PC-3 (cell line): Measurements from ENCODE around the gene SYN1. TPM values are rescaled to one million over a fixed set of nuclear protein-coding genes. Genes with fewer than 3 reads are reported as not detected.
"Not testable (repeated sequence)": the region's sequence is repeated elsewhere in the genome, so short reads cannot be mapped to it uniquely, and the experiment has no call there.

Source experiments
- ATAC-seq: fragments of 200-7000 bp; cut with Tn5 transposase; 2 replicates; pipeline ENCODE4 v1.9.1; 2020; ENCODE audit warnings: mild to moderate bottlenecking, moderate library complexity
- BruUV-seq: library from RNA; stranded (reverse); fragments of 400-500 nt; replicated peaks from 2 replicates; lab custom pipeline; 2021; lab: Mats Ljungman, UMichigan
- CTCF ChIA-PET: fragments of 300-600 bp; sonication (Branson Sonifier 250); formaldehyde crosslinking; loops from one replicate; lab custom pipeline; 2022; ENCODE audit warnings: antibody characterized with exemption; lab: Charles Lee
- POLR2A ChIA-PET: fragments of 300-600 bp; sonication (Branson Sonifier 250); formaldehyde crosslinking; loops from one replicate; lab custom pipeline; 2022; ENCODE audit warnings: antibody characterized with exemption; ENCODE audit not compliant: unreplicated experiment; lab: Charles Lee
- DNase-seq: peaks from one replicate; pipeline ENCODE4 v3.0.0-alpha.2; 2015
- H2AFZ ChIP-seq: fragments of 300-600 bp; sonication (generic); 2 replicates; pipeline ENCODE4 v1.6.0; 2016; ENCODE audit warnings: antibody characterized with exemption, low read length
- H3F3A ChIP-seq: fragments of 300-600 bp; sonication (generic); one replicate; pipeline ENCODE4 v1.6.0; 2017; ENCODE audit warnings: antibody characterized with exemption, low read length, control low read depth, mild to moderate bottlenecking; ENCODE audit not compliant: unreplicated experiment
- H3K27ac ChIP-seq: fragments of 300-600 bp; sonication (generic); 2 replicates; pipeline ENCODE4 v1.5.1; 2016; ENCODE audit warnings: mild to moderate bottlenecking, low read length
- H3K27me3 ChIP-seq: fragments of 300-600 bp; sonication (generic); 2 replicates; pipeline ENCODE4 v1.6.1; 2016; ENCODE audit warnings: low read length, mixed read lengths
- H3K36me3 ChIP-seq: fragments of 300-600 bp; sonication (generic); 2 replicates; pipeline ENCODE4 v1.6.1; 2016; ENCODE audit warnings: low read depth, mixed run types, low read length, mixed read lengths
- H3K4me1 ChIP-seq: fragments of 300-600 bp; sonication (generic); 2 replicates; pipeline ENCODE4 v1.5.1; 2016; ENCODE audit warnings: low read length; ENCODE audit not compliant: insufficient read depth
- H3K4me2 ChIP-seq: fragments of 300-600 bp; sonication (generic); 2 replicates; pipeline ENCODE4 v1.6.0; 2016; ENCODE audit warnings: low read length
- H3K4me3 ChIP-seq: fragments of 300-600 bp; sonication (generic); 2 replicates; pipeline ENCODE4 v1.5.1; 2016; ENCODE audit warnings: mild to moderate bottlenecking, low read length, mixed read lengths
- H3K79me2 ChIP-seq: fragments of 300-600 bp; sonication (generic); 2 replicates; pipeline ENCODE4 v1.6.1; 2017; ENCODE audit warnings: low read length, mixed read lengths
- H3K9ac ChIP-seq: fragments of 300-600 bp; sonication (generic); 2 replicates; pipeline ENCODE4 v1.6.0; 2016; ENCODE audit warnings: mild to moderate bottlenecking, low read length
- H3K9me2 ChIP-seq: fragments of 300-600 bp; sonication (generic); replicated peaks from 2 replicates; pipeline ENCODE4 v1.6.1; 2016; ENCODE audit warnings: mixed run types, low read length, mixed read lengths
- H3K9me3 ChIP-seq: fragments of 300-600 bp; sonication (generic); 2 replicates; pipeline ENCODE4 v1.6.1; 2016; ENCODE audit warnings: low read length, mixed read lengths
- H4K20me1 ChIP-seq: fragments of 300-600 bp; sonication (generic); 2 replicates; pipeline ENCODE4 v1.6.1; 2016; ENCODE audit warnings: low read length, mixed read lengths
- EZH2 ChIP-seq: fragments of 300-600 bp; sonication (generic); IDR thresholded peaks from one replicate; pipeline ENCODE4 v1.6.1; 2017; ENCODE audit warnings: antibody characterized with exemption, mild to moderate bottlenecking, low read length; ENCODE audit not compliant: unreplicated experiment
- EZH2phosphoT487 ChIP-seq: fragments of 300-600 bp; sonication (generic); IDR thresholded peaks from 2 replicates; pipeline ENCODE4 v1.6.1; 2018; ENCODE audit warnings: mild to moderate bottlenecking, antibody characterized with exemption, low read length, borderline replicate concordance
- intact Hi-C: fragments of 100-400 bp; cut with micrococcal nuclease; formaldehyde crosslinking; loops from 2 replicates; pipeline ENCODE4 v1.9.0; 2023
- total RNA-seq: library from RNA; depleted of rRNA; stranded (reverse); fragments of >200 nt; gene quantifications from 2 replicates; pipeline ENCODE4 v1.2.3, GENCODE V29; 2014
- TF ChIP-seq, protein P1 (sequence below): fragments of 300-600 bp; sonication (generic); conservative IDR thresholded peaks from 2 replicates; pipeline ENCODE4 v1.5.1; 2017; ENCODE audit warnings: antibody characterized with exemption, low read depth, mild to moderate bottlenecking, low read length

SYN1 gene
- total RNA-seq, 1 experiment from 2014 or later = not detected

GRCh38 chrX:47608130-47608810 lies 11.4 kb downstream of the SYN1 start:
- BruUV-seq = no TSS peak
- intact Hi-C loops = no loop called here
- no peaks in the 10 kb centered on the region for H3K36me3 ChIP-seq
- H3K9me2 ChIP-seq = no peaks in the 10 kb centered on the region
- H3K4me2 ChIP-seq = no peak overlapping the region
- no peaks in the 10 kb centered on the region for H3K4me1 ChIP-seq
- no peaks in the 10 kb centered on the region for H3F3A ChIP-seq
- ChIA-PET CTCF (interaction anchor here (0.5 kb wide), 1 partner anchor 830 kb away, joined by 5 read pairs; no protein-coding TSS in a partner anchor), POLR2A (no interaction called here)
- DNase-seq = no peak
- H3K79me2 ChIP-seq = no peaks in the 10 kb centered on the region
- TF ChIP-seq EZH2phosphoT487 = no peak
- TF ChIP-seq, protein P1, sequence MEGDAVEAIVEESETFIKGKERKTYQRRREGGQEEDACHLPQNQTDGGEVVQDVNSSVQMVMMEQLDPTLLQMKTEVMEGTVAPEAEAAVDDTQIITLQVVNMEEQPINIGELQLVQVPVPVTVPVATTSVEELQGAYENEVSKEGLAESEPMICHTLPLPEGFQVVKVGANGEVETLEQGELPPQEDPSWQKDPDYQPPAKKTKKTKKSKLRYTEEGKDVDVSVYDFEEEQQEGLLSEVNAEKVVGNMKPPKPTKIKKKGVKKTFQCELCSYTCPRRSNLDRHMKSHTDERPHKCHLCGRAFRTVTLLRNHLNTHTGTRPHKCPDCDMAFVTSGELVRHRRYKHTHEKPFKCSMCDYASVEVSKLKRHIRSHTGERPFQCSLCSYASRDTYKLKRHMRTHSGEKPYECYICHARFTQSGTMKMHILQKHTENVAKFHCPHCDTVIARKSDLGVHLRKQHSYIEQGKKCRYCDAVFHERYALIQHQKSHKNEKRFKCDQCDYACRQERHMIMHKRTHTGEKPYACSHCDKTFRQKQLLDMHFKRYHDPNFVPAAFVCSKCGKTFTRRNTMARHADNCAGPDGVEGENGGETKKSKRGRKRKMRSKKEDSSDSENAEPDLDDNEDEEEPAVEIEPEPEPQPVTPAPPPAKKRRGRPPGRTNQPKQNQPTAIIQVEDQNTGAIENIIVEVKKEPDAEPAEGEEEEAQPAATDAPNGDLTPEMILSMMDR = no peak
- TF ChIP-seq EZH2 = no peak
- no peak overlapping the region for H3K27ac ChIP-seq
- H3K27me3 ChIP-seq = no peaks in the 10 kb centered on the region
- ATAC-seq = no peak
- H3K9ac ChIP-seq = no peak overlapping the region
- no peak overlapping the region for H3K4me3 ChIP-seq
- no peaks in the 10 kb centered on the region for H3K9me3 ChIP-seq
- no peaks in the 10 kb centered on the region for H4K20me1 ChIP-seq
- no peak overlapping the region for H2AFZ ChIP-seq

DNA sequence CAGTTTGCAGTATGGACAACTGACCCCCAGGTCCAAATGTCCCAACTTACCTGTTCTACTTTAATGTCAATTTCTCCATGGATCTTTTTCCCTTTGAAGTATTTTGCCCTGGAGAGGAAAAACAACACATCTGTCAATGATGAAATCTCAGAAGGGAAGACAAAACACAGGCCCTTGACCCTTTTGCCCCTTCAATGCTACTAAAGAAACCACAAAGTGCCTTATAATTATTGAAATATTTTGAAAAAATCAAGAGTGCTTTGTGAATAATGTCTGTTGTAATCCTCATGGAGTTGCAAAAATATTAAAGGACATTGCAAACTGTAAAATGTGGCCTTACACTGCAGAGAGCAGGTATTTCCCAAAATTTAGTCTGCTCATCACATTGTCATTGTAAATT lies 12.6 kb downstream of the SYN1 start:
- TF ChIP-seq, protein P1 = no peak
- no peak for TF ChIP-seq EZH2
- TF ChIP-seq EZH2phosphoT487 = no peak
- intact Hi-C loops = no loop called here
- Histone ChIP-seq H3K4me2 (no peak overlapping the region), H2AFZ (no peak overlapping the region), H3K79me2 (no peaks in the 10 kb centered on the region), H3K4me3 (no peak overlapping the region), H4K20me1 (no peaks in the 10 kb centered on the region), H3K9me2 (no peaks in the 10 kb centered on the region), H3F3A (no peaks in the 10 kb centered on the region), H3K9ac (no peak overlapping the region), H3K27me3 (no peaks in the 10 kb centered on the region), H3K9me3 (no peaks in the 10 kb centered on the region), H3K36me3 (no peaks in the 10 kb centered on the region), H3K27ac (no peak overlapping the region), H3K4me1 (no peaks in the 10 kb centered on the region)
- DNase-seq (no peak), ATAC-seq (no peak)
- CTCF ChIA-PET = no interaction called here
- POLR2A ChIA-PET = no interaction called here
- no TSS peak for BruUV-seq

DNA sequence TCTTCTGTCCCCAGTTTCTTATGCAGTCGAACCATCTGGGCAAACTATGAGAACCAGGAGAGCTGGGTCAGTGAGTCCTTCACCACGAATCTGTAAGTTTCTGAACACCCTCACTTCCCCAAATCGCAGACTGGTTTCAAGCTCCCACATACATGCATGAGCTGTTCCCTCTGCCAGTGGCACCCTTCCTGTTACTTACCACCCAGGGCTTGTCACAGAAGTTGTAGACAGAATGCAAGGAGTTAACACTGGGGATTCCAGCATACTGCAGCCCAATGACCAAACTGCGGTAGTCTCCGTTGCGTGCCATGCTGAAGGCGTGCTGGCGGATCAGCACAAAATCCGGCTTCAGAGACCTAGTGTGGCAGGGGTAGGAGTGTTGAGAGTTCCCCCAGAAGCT lies 14.6 kb downstream of the SYN1 start:
- Histone ChIP-seq H4K20me1 (no peaks in the 10 kb centered on the region), H3K9me3 (no peaks in the 10 kb centered on the region), H3K27ac (no peak overlapping the region), H3K36me3 (no peaks in the 10 kb centered on the region), H3K79me2 (no peaks in the 10 kb centered on the region), H3K4me2 (no peak overlapping the region), H3K27me3 (no peaks in the 10 kb centered on the region), H3K4me1 (no peaks in the 10 kb centered on the region), H3K9ac (no peak overlapping the region), H3F3A (no peaks in the 10 kb centered on the region), H3K4me3 (no peak overlapping the region), H3K9me2 (no peaks in the 10 kb centered on the region), H2AFZ (no peak overlapping the region)
- CTCF ChIA-PET = no interaction called here
- no peak for DNase-seq
- no TSS peak for BruUV-seq
- TF ChIP-seq, protein P1 = no peak
- TF ChIP-seq EZH2 = no peak
- no peak for TF ChIP-seq EZH2phosphoT487
- POLR2A ChIA-PET = no interaction called here
- no peak for ATAC-seq
- intact Hi-C loops = no loop called here

- not testable (repeated sequence) for BruUV-seq
Observed at GRCh38 chrX:47603125-47603524, 16.5 kb downstream of the SYN1 start.

More at GRCh38 chrX:47603125-47603524, 16.5 kb downstream of the SYN1 start:
- DNase-seq, H3K9me3 ChIP-seq, H3F3A ChIP-seq, ATAC-seq, POLR2A ChIA-PET, H3K4me3 ChIP-seq, H3K9me2 ChIP-seq, H3K27me3 ChIP-seq, H2AFZ ChIP-seq, intact Hi-C loops, CTCF ChIA-PET, H4K20me1 ChIP-seq, H3K27ac ChIP-seq, H3K36me3 ChIP-seq, H3K4me1 ChIP-seq, H3K9ac ChIP-seq, H3K79me2 ChIP-seq, H3K4me2 ChIP-seq: not testable (repeated sequence)
